Measurements from ENCODE around the gene ITGA1.

ITGA1 gene

DNA sequence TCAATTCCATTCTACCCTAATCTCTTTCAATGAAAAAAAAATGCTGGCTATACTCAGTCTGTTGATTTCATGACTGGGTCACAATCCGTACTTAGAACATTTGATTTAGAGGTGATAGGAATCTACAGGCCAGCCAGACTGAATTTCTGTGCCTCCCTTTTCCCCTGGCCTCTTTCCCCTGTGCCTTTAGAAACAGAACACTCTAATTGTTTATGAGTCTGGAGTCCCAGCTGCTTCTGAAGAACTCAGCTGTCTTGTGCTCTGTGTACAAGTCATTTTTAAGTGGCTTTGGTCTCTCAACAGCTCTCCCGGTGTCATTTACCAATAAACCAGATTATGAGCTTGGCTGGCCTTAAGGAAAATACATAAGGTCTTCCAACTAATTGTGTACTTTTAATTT lies 107.4 kb downstream of the ITGA1 start:
- TF ChIP-seq, protein P1, sequence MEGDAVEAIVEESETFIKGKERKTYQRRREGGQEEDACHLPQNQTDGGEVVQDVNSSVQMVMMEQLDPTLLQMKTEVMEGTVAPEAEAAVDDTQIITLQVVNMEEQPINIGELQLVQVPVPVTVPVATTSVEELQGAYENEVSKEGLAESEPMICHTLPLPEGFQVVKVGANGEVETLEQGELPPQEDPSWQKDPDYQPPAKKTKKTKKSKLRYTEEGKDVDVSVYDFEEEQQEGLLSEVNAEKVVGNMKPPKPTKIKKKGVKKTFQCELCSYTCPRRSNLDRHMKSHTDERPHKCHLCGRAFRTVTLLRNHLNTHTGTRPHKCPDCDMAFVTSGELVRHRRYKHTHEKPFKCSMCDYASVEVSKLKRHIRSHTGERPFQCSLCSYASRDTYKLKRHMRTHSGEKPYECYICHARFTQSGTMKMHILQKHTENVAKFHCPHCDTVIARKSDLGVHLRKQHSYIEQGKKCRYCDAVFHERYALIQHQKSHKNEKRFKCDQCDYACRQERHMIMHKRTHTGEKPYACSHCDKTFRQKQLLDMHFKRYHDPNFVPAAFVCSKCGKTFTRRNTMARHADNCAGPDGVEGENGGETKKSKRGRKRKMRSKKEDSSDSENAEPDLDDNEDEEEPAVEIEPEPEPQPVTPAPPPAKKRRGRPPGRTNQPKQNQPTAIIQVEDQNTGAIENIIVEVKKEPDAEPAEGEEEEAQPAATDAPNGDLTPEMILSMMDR (IDR thresholded peaks at IDR 0.05; ENCODE audit: low read length, missing control alignments) = no peak
- DNase-seq (ENCODE audit: low read depth) = no peak

DNA sequence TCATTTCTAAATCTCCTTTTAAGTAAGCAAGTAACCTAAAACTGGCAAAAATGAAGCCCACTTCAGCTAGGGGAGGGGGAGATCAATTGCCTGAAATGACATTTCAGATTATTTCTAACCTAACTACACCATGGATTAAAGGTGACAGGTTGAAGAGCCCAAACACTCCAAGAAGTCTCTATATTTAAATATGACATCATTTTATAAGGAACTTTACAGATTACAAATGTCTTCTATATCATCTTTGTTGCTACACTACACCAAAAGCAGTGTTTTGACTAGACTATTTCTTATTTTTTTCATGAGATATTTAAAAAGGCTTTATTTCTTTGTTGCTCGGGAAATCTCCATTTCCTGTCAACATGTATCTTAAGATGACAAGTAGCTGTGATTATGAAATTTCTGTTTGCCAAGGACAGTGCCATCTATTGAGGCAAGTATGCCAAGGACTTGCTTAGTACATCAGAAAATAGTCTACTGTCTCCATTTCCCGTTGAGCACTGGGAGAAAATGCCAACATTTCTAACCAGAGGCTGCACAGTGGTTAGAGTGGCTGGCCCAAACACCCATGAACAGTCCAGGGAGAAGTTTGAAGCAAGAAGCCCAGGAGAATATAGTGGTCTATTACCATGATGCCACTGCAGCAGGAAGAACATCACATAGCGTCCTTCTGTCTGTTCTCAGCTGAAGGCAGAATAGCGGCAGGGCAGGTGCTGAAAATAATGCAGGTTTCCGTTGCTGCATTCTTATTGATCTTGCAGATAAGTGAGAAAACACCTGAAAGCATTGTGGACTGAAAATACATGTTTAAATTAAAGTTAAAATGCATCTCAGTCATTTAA lies 108.1 kb downstream of the ITGA1 start:
- DNase-seq (ENCODE audit: low read depth) = peak; percentile 24
- H3K4me3 ChIP-seq (replicated peaks; ENCODE audit: low read depth, low read length) = no peak overlapping the region
- TF ChIP-seq, protein P1 (IDR thresholded peaks at IDR 0.05; ENCODE audit: low read length, missing control alignments) = no peak

More for the DNA sequence above, 107.4 kb downstream of the ITGA1 start:
- H3K4me3 ChIP-seq (replicated peaks; ENCODE audit: low read depth, low read length) = no peak overlapping the region

DNA sequence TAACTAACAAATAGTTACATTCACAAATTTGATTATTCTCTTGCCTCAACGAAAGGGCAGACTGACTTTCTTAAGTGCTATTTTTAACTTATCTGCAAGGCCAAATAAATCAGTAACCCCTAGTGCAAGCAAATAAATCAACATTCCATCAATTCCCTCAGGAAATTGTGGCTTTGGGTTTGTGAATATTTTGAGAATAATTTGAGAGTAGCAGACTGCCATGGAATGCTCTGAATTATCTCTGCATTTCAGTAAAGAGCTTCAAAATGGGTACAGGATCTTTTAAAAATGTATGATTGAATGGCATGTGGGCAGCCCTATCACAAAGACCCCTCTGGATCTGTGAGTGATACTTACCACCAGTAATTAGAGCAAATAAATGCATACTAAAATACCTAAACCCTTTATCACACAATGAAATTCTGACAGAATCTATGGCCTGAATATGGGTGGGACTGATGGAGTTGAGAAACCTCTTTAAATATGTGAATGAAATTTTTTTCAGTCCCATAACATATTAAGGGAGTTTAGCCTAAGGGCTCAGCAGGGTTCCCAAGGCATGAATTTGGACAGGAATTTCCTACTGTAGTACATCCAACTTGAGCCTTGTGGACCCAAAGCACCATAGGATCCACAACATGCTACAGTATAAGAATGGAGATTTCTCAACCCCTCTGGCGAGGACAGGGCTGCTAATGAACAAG lies 109.0 kb downstream of the ITGA1 start:
- TF ChIP-seq, protein P1 (IDR thresholded peaks at IDR 0.05; ENCODE audit: low read length, missing control alignments) = no peak
- peak; percentile 30 for DNase-seq (ENCODE audit: low read depth)
- no peak overlapping the region for H3K4me3 ChIP-seq (replicated peaks; ENCODE audit: low read depth, low read length)

DNA sequence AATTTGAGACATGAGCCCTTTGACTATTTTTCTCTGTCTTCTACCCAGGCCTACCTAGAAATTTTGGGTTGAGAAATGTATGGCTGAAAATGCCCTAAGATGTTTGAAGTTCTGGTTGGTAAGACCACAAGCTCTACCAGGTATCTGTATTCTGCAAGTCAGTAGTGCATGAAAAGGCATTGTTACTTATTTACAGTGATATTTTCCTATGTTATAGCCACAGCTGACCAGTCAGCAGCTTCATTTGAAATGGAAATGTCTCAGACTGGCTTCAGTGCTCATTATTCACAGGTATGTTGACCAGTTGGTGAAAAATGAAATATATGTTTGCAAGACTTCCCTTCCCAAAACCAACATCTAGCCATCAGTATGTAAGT lies 109.5 kb downstream of the ITGA1 start:
- no peak overlapping the region for H3K4me3 ChIP-seq (replicated peaks; ENCODE audit: low read depth, low read length)
- TF ChIP-seq, protein P1 (IDR thresholded peaks at IDR 0.05; ENCODE audit: low read length, missing control alignments) = no peak
- no peak for DNase-seq (ENCODE audit: low read depth)

DNA sequence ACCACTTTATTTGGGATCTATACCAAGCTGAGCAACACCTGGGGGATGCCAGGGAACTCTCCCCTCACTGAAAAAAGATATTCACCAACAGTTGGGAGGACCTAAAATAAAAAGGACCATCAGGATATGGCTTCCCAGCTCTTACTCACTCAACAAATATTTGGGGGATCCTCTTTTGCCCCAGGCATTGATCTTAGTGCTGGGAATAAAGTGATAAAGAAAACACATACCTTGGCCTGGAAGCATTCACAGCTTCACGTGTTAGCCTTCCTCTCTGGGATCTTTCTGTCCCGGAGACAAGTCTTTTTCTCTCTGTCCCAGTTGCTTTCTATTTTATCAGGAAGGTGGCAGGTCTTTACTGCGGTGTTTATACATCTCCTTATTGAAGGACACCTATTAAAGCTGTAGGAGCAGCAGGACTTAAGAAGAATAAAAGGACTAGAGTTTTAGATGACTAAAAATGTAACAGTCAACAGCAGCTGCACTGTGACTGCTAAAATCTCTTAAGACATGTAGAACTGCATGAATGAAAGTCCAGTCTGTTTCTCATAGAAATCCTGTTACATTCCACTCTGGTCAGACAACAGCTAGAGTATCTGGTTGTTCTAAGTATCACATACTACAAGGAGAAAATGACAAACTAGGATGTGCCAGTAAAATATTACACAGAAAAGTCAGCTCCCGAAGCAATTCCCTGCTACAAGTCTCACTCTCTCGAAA lies 111.4 kb downstream of the ITGA1 start:
- no peak for DNase-seq (ENCODE audit: low read depth)
- TF ChIP-seq, protein P1 (IDR thresholded peaks at IDR 0.05; ENCODE audit: low read length, missing control alignments) = no peak
- H3K4me3 ChIP-seq (replicated peaks; ENCODE audit: low read depth, low read length) = no peak overlapping the region

DNA sequence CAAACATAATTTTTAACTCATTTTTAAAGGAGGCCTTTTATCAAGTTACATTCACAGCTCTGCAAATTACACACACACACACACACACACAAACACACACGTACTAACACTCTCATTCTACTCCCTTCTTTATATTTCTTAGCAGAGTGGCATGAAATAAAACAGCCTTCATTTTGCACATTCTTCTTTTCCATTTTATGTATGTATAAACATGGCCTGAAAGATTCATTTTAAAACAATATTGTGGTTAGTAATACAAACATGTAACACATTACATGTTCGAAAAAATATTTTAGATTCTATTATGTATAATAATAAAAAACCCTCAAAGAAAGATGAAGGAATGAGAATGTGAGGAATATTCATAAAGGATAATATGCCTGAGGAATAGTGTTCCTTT lies 115.4 kb downstream of the ITGA1 start:
- DNase-seq (ENCODE audit: low read depth) = no peak
- TF ChIP-seq, protein P1 (IDR thresholded peaks at IDR 0.05; ENCODE audit: low read length, missing control alignments) = no peak
- H3K4me3 ChIP-seq (replicated peaks; ENCODE audit: low read depth, low read length) = no peak overlapping the region
